ENCODE data around the gene CYP3A4.
"Not testable (repeated sequence)": the region's sequence is repeated elsewhere in the genome, so short reads cannot be mapped to it uniquely, and the experiment has no call there.

The CYP3A4 gene

DNA sequence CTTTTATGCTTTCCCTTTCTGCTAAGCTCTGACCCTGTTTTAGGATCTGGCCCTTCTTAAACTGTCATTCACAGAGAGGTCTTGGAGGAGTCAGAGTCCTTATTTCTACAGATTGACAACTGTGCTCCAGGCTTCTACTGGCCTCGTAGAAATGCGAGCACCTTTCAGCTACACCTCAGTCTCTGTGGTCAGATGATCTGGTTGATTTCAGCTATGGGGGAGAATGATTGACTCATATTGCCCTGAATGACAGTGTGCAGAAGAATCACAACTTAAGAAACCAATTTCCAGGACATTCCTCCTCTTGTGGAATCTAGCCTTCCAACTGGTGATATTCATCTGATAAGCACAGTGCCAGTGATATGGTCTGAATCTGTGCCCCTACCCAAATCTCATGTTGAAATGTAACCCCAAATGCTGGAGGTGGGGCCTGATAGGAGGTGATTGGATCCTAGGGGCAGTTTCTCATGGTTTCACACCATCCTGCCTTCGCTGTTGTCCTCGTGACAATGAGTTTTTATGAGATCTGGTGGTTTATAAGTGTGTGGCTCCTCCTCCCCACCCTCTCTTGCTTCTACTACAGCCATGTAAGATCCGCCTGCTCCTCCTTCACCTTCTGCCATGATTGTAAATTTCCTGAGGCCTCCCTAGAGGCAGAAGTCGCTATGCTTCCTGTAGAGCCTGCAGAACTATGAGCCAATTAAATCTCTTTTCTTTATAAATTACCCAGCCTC lies 35.0 kb downstream of the CYP3A4 start:
- no peak for DNase-seq

DNA sequence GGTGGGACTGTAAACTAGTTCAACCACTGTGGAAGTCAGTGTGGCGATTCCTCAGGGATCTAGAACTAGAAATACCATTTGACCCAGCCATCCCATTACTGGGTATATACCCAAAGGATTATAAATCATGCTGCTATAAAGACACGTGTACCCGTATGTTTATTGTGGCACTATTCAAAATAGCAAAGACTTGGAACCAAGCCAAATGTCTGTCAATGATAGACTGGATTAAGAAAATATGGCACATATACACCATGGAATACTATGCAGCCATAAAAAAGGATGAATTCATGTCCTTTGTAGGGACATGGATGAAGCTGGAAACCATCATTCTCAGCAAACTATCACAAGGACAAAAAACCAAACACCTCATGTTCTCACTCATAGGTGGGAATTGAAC lies 37.1 kb downstream of the CYP3A4 start:
- DNase-seq, result not testable (repeated sequence)

DNA sequence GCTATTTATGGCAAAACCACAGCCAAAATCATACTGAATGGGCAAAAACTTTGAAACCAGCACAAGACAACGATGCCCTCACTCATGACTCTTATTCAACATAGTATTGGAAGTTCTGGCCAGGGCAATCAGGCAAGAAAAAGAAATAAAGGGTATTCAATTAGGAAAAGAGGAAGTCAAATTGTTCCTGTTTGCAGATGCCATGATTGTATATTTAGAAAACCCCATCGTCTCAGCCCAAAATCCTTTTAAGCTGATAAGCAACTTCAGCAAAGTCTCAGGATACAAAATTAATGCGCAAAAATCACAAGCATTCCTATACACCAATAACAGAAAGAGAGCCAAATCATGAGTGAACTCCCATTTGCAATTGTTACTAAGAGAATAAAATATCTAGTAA lies 38.6 kb downstream of the CYP3A4 start:
- not testable (repeated sequence) for DNase-seq

DNA sequence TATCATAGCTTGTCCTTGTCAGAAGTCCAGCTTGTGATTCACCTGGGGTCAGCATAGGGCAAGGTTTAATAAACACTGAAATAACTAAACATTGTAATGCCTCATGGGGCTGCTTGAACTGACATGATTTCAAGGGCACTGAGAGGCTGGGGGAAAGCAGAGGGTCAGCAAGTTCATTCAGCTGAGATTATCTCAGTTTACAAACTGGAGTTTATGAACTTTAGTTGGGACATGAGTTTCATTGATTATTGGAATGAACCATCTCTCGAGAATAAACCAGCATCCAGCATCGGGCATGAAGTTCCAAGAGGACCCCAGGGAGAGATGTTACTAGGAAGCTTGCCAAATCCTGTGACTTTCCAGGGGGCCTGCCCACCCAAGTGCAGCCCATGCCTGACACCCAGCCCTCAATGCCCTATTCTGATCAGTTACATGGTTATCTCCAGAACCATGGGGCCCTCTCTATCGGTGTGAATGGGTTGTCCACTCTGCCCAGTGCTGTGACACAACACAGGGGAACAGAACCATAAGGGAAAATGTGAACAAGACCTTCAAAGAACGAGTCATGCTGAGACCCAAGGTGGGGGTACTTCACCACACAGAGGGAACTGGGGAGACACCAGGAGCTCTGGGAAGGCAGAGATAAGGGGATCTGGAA lies 41.1 kb downstream of the CYP3A4 start:
- DNase-seq, result no peak

DNA sequence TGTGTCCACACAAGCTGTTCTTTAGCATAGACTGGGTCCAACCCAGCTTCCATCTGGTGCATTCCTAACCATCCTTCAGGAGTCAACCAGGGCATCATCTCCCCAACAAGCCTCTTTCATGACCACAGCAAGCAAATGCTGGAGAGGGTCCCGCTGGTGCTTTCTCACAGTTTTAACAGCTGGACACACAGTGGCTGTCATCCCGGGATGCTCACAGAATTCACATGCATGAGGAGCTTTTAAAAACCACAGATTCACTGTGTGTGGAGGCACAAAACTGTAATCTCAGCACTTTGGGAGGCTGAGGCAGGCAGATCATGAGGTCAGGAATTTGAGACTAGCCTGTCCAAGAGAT lies 42.6 kb downstream of the CYP3A4 start:
- no peak for DNase-seq

DNA sequence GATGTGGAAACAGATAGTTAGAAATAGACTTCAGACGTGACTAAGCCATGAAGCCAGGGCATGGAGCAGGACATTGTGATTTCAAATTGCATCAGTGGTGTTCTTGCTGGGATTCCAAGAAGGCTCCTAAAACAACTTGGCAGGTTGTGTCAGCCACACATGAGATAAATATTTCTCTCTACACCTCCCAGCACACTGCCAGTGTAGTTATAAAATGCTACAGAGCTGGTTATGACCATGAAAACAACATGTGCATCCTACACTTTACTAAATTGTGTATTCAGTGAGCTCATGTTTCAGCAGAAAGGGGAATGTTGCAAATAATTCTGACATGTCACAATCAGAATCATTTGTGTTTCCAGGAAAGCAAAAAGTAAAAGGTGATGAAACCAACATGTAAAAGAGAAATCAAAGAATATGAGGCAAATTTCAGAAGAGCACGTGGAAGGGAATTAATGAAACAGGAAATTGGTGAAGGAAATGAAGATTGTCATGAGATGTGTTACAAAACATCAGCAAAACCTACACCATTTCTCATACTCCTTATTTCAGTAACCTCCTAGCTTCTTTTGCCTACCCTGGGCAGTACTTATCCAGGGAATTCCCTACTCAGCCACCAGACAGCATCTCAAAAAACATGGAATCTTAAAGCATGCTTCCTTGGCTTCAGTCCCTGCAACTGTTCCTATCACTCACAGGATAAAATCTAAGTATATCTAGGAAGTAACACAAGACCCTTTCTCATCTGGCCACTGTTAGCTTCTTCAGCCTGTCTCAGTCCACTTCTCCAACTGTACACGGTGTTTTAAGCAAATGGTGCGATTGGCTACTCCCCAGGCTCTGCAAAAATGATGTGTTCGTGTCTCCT lies 43.2 kb downstream of the CYP3A4 start:
- DNase-seq, result no peak

DNA sequence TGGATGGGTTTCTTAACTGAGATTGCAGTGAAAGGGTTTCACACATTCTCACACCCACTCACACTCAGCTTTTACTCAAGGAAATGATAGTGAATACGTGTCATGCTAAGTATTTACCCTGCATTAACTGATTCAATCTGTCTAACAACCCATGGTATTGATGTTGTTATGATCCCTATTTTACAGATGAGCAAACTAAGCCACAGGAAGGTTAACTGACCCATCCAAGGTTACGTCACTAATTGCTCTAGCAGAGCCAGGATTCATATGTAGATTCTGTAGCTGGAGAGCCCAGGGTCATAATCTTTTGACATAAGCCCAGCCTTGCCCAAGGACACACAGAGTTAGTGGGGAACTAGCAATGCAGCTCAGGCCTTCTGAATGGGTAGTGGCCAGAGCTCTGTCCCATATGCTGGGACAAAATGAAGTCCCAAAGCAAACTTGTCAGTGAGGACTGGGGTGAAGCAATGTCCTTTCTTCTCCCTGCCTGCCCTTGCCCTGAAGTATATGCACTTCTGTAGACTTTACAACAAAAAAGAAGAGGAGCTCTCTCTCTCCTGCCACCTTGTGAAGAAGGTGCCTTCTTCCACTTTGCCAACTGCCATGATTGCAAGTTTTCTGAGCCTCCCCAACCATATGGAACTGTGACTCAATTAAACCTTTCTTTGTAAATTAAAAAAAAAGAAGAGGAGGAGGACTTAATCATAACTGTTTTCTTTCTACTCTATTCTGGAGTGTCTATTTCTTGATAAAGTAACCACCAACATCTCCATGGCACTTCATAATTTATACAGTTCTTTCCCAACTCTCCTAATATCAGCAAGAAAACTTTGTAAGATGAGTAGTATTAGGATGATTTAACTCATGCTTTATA lies 44.0 kb downstream of the CYP3A4 start:
- no peak for DNase-seq

DNA sequence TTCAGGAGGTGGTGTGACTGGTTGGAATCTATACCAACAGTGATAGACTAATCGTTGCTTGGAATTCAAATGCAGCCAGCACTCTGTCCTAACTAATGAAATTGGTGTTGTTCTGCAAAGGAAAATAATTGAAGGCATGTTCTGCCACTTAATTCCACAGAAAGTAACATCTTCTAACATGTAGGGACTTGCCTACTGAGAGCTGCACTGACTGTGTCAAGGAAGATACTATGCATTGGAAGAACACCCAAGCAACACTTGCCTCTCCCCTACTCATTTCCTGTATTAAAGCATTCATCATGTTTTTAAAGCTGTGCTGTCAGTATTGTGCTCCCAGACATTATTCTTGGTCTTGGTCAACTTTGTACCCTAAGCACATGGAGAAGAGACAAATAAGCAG lies 46.3 kb downstream of the CYP3A4 start:
- no peak for DNase-seq

DNA sequence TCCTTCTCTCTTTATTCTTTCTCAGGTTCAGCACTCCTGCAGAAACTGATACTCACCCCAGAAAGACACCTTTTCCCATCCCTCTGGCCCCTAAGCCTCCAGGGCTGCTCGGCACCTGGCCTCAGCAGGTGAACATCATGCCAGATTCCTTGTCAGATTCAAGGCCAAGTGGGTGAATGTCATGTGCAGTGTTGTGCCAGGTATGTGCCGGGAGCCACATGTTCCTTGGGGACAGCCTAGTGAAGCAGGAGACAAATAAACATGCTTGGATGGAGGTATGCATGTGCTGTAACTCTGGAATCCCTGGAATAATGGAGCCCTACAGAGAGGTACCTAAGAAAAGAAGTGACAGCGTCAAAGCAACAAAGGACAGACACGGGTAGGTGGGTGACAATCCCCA lies 47.3 kb downstream of the CYP3A4 start:
- not testable (repeated sequence) for DNase-seq

DNA sequence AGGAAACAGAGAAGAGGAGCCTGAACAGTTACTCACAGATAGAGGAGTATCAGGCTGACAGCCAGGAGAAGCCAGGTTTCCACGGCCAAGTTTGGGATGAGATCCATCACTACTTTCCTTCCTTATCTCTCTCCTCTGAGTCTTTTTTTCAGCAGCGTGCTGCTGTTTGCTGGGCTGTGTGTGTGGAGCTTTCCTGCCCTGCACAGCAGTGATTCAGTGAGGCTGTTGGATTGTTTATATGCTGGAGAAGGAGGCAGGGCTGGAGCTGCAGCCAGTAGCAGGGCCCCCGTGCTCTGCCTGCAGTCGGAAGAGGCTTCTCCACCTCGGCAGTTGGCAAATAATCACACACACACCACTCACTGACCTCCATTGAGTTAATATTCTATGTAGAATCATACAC lies 49.0 kb downstream of the CYP3A4 start, which contains the start of gene CYP3A7:
CYP3A7 (minus strand) TSS at position 210 of the 400 bp plus-strand sequence; CDS start at position 107, 103 bp downstream.
- DNase-seq, result no peak

DNA sequence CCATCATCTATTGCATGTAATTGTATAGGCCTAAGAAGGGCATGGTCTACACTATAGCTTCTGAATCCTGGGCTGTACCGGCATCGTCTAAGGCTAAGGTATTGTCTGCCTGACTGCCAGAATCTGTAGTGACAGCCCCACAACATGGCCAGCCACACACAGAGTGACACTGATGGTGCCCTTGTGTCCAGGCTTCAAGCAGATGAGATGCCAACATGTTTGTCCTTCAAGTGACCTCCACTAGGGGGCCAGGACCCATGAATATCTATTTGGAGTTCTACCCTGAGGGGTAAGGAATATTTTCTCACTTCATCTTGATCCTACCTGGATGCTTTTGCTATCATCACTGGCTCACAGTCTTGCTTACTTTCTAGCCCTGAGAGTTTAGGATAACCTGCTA lies 50.5 kb downstream of the CYP3A4 start:
- DNase-seq, result no peak

DNA sequence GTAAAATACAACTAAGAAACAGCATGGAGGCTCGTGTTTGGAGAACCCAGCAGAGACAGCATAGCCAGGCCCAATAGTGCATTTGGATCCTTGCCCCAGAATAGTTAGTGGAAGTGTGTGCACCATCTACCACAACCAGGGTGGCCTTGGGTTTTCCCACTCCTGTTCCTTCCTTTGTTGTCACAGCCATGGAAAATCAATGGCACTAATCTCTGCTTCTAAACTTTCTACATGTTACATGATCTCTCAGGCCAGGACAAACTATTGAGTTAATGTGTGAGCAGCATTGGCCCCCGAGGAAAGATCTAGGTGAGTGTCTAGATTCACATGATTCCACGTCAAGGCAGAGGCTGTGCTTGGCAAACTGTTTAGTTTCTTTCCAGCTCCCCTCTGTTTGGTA lies 51.0 kb downstream of the CYP3A4 start:
- DNase-seq, result no peak

DNA sequence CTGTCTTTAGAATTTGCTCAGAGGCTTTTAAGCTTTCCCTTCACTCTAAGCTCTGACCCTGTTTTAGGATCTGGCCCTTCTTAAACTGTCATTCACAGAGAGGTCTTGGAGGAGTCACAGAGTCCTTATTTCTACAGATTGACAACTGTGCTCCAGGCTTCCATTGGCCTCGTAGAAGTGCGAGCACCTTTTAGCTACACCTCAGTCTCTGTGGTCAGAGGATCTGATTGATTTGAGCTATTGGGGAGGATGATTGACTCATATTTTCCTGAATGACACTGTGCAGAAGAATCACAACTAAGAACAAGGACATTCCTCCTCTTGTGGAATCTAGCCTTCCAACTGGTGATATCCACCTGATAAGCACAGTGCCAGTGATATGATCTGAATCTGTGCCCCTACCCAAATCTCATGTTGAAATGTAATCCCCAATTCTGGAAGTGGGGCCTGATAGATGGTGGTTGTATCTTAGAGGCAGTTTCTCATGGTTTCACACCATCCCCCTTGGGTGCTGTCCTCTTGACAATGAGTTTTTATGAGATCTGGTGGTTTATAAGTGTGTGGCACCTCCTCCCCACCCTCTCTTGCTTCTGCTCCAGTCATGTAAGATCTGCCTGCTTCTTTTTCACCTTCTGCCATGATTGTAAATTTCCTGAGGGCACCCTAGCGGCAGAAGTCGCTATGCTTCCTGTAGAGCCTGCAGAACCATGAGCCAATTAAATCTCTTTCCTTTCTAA lies 52.2 kb downstream of the CYP3A4 start:
- DNase-seq, result no peak

DNA sequence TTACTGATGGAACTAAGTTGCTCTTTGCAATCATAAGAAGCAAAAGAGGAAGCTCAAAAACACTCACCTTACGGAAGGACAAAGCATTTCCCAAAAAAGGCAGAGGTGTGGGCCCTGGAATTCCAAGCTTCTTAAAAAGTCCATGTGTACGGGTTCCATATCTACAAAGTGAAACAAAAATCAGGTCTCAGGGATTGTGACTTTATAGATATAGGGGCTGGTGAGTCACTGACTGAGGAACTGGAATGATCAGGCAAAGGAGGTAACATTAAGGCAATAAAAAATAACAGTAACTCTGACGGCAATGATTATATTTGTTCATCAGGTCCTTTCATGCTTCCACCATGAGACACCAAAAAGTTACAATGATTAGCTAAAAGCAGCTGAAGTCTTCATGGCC lies 53.0 kb downstream of the CYP3A4 start:
- no peak for DNase-seq

DNA sequence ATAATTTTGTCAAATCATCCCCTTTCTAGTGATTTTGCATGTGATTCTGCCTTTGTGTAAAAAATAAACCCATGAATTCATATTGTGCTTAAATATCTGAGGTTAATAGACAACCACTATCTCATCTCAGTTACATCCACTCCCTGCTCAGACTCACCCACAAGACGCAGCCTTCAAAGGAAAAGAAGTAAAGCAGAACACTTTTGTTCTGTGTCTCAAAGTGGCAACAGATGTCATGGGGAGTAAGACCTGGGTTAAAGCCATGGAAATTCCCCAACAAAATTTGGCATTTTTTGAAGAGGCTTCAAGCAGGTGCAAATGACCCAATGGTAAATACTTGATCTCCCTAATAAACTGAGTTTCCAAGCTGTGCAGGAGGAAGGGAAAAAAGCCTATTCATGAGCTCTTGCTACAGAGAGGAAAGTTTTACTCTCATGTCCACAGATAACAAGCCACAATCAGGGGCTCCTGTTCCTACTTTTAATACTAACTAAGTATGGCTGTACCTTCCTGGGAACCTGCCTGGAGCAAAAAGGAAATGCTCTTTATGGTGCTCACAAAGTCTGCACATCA lies 53.7 kb downstream of the CYP3A4 start:
- DNase-seq, result no peak

DNA sequence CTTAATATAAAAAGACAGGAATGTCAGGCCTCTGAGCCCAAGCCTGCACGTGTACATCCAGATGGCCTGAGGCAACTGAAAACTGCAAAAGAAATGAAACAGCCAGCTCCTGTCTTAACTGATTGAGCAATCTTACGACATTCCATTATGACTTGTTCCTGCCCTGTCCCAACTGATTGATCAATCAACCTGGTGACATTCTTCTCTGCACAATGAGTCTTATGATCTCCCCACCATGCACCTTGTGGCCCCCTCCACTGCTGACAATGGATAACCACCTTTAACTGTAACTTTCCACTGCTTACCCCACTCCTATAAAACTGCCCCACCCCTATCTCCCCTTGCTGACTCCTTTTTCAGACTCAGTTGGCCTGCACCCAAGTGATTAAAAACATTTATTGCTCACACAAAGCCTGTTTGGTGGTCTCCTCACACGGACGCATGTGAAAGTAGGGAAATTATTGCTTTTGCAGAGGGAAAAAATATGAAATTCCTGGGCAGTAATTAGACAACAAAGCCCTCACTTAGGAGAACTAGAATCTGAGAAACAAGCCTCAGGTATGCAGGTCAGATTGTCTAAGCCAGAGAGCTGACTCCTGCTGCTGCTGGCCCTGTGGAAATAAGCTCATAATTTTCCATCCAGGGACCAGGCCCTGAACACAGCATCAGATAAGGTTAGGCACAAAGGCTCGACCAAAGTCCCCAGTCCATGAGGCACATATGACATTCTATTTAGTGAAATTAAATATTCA lies 54.3 kb downstream of the CYP3A4 start:
- DNase-seq, result no peak

DNA sequence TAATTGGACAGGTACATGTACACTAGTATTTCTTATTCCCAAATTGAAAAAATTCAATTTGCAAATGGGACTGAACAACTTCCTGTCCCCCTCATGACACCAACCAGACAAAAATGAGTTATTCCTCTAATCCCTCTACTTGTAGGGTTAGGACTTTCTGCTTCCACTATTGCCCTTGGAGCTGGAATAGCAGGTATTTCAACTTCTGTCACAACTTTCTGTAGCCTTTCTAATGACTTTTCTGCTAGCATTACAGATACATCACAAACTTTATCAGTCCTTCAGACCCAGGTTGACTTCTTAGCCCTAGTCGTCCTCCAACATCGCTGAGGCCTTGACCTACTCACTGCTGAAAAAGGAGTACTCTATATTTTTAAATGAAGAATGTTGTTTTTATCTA lies 55.4 kb downstream of the CYP3A4 start:
- no peak for DNase-seq

DNA sequence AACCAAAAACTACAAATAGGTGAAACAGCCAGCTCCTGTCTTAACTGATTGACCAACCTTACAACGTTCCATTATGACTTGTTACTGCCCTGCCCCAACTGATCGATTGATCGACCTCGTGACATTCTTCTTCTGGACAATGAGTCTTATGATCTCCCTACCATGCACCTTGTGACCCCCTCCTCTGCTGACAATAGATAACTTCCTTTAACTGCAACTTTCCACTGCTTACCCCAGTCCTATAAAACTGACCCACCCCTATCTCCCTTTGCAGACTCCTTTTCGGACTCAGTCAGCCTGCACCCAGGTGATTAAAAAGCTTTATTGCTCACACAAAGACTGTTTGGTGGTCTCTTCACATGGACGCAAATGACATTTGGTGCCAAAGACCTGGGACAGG lies 60.8 kb downstream of the CYP3A4 start:
- not testable (repeated sequence) for DNase-seq

DNA sequence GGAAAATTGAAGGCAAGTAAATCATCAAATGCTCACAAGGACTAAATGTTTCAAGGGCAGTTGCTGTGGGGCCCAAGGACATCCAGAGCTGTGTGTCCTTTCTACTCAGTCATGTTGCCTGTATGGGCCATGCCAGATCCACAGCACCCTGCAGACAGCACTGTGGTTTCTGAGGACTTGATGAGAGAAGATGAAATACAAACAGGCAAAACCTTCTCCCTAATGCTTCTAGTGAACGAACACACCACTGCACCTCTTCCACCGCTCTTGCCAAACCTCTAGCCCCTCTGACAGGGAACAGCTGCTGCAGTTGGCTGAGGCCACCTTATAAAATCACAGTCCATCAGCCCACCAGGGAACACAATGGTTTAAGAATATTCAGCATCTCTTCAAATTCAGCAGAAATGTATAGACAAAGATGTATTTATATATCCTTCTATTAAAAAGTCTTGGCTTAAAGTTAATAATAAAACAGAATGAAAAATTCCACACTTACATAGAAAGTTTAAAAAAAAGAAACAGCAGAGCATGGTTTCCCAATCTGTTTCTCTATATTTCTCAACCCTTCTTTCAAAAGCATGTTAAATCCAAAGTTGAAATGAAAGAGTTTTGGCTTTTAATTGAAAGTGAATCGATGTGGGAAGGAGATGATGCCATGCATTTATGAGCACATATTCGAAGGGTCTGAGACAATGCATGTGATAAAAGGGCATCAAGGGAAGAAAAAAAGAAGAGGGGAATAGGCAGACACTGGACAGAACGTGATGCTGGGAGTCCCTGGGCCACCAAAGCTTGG lies 63.0 kb downstream of the CYP3A4 start:
- DNase-seq, result no peak

Measured in stimulated activated naive CD4-positive, alpha-beta T cell treated with Interleukin-2 at 50 U/mL for 16 hours (primary cell).